Stimulated activated naive B cell treated with anti-CD40 and anti-IgM and Interleukin-4, amounts not matched to agents 10 μg/mL and 1 μg/mL and 100 μg/mL, for 72 hours (primary cell): ENCODE results near the gene IARS2.

Experiments
- ATAC-seq, 2 donors: fragments of 150-1000 bp; cut with Tn5 transposase; replicated peaks; 2 replicates each; pipeline ENCODE4 v1.10.0; 2021; ENCODE audit warnings: moderate library complexity in 1 of 2
- DNase-seq: peaks from one replicate; pipeline ENCODE4 v3.0.0; 2021
- H3K27ac Mint-ChIP-seq: one replicate; pipeline ENCODE4 v1.8.0; 2022; ENCODE audit warnings: mild to moderate bottlenecking, mixed read lengths
- H3K27me3 Mint-ChIP-seq, 2 donors: one replicate each; pipeline ENCODE4 v1.8.0; 2022; ENCODE audit warnings: mixed read lengths in 2 of 2
- H3K36me3 Mint-ChIP-seq, 2 donors: one replicate each; pipeline ENCODE4 v1.8.0; 2022; ENCODE audit warnings: mixed read lengths in 2 of 2, mild to moderate bottlenecking in 1 of 2
- H3K4me1 Mint-ChIP-seq, 2 donors: one replicate each; pipeline ENCODE4 v1.8.0; 2022; ENCODE audit warnings: mixed read lengths in 2 of 2, mild to moderate bottlenecking in 1 of 2
- H3K4me3 Mint-ChIP-seq, 2 donors: one replicate each; pipeline ENCODE4 v1.8.0; 2022; ENCODE audit warnings: mild to moderate bottlenecking in 2 of 2, mixed read lengths in 2 of 2, moderate library complexity in 1 of 2
- H3K9me3 Mint-ChIP-seq, 2 donors: one replicate each; pipeline ENCODE4 v1.8.0; 2022; ENCODE audit warnings: mixed read lengths in 2 of 2, mild to moderate bottlenecking in 1 of 2

IARS2 gene

GRCh38 chr1:220094016-220094911 is at the start of gene IARS2:
IARS2 (plus strand) TSS chr1:220094132; CDS start chr1:220094217, 85 bp downstream.
- peak within 1 kb of the TSS; percentile 25 for H3K27ac Mint-ChIP-seq
- DNase-seq, result peak; percentile 86

GRCh38 chr1:220044678-220045355 is 49.1 kb upstream of the IARS2 start:
- peak overlapping the region; percentile 94 for H3K27ac Mint-ChIP-seq
- DNase-seq (no peak), ATAC-seq (no peak)

More at GRCh38 chr1:220094016-220094911, at the start of gene IARS2:
- peaks cover 7 to 20% of the 10 kb centered on the region in 2 donors for H3K4me1 Mint-ChIP-seq
- no peaks in the 10 kb centered on the region for H3K9me3 Mint-ChIP-seq
- ATAC-seq, result peak; percentile 72 to 81
- H3K4me3 Mint-ChIP-seq, result peak within 1 kb of the TSS; percentile 77 to 86
- H3K36me3 Mint-ChIP-seq, result peaks cover 13% of the 10 kb centered on the region in 2 donors
- no peaks in the 10 kb centered on the region for H3K27me3 Mint-ChIP-seq

GRCh38 chr1:220045356-220046051 is 48.4 kb upstream of the IARS2 start:
- H3K9me3 Mint-ChIP-seq, result no peaks in the 10 kb centered on the region

More at GRCh38 chr1:220044678-220045355, 49.1 kb upstream of the IARS2 start:
- Mint-ChIP-seq H3K27me3 (no peaks in the 10 kb centered on the region), H3K36me3 (peaks cover 4 to 14% of the 10 kb centered on the region in 2 donors), H3K9me3 (no peaks in the 10 kb centered on the region), H3K4me1 (peaks cover 11 to 31% of the 10 kb centered on the region in 2 donors), H3K4me3 (peak overlapping the region; percentile 90 to 94)

GRCh38 chr1:220046052-220046930 is 47.6 kb upstream of the IARS2 start, which contains the start of gene EPRS1:
EPRS1 (minus strand) TSS chr1:220046505; CDS start chr1:220046388, 117 bp downstream.
- peak within 1 kb of the TSS; percentile 90 to 94 for H3K4me3 Mint-ChIP-seq
- peak; percentile 98 to 99 for ATAC-seq
- peak; percentile 97 for DNase-seq
- peaks cover 4 to 14% of the 10 kb centered on the region in 2 donors for H3K36me3 Mint-ChIP-seq
- H3K27me3 Mint-ChIP-seq, result no peaks in the 10 kb centered on the region
- peak within 1 kb of the TSS; percentile 94 for H3K27ac Mint-ChIP-seq
- peaks cover 11 to 31% of the 10 kb centered on the region in 2 donors for H3K4me1 Mint-ChIP-seq
- no peaks in the 10 kb centered on the region for H3K9me3 Mint-ChIP-seq

More at GRCh38 chr1:220045356-220046051, 48.4 kb upstream of the IARS2 start:
- peak overlapping the region; percentile 90 to 94 for H3K4me3 Mint-ChIP-seq
- H3K36me3 Mint-ChIP-seq, result peaks cover 4 to 14% of the 10 kb centered on the region in 2 donors
- peaks cover 11 to 31% of the 10 kb centered on the region in 2 donors for H3K4me1 Mint-ChIP-seq
- H3K27me3 Mint-ChIP-seq, result no peaks in the 10 kb centered on the region
- H3K27ac Mint-ChIP-seq, result peak overlapping the region; percentile 94
- ATAC-seq, result peak; percentile 24 to 48
- DNase-seq, result no peak

- no peak for ATAC-seq
- Mint-ChIP-seq H3K27ac (no peak overlapping the region), H3K4me3 (no peak overlapping the region), H3K36me3 (peaks cover 9 to 23% of the 10 kb centered on the region in 2 donors), H3K27me3 (no peaks in the 10 kb centered on the region), H3K4me1 (no peaks in the 10 kb centered on the region), H3K9me3 (no peaks in the 10 kb centered on the region)
- DNase-seq, result no peak
Observed at GRCh38 chr1:220056374-220056773, 37.6 kb upstream of the IARS2 start.

- no peaks in the 10 kb centered on the region for H3K27me3 Mint-ChIP-seq
- DNase-seq (no peak), ATAC-seq (no peak)
- H3K9me3 Mint-ChIP-seq, result no peaks in the 10 kb centered on the region
- no peaks in the 10 kb centered on the region for H3K4me1 Mint-ChIP-seq
- no peak overlapping the region for H3K27ac Mint-ChIP-seq
- H3K4me3 Mint-ChIP-seq, result no peak overlapping the region
- H3K36me3 Mint-ChIP-seq, result peaks cover 18 to 37% of the 10 kb centered on the region in 2 donors
Observed at GRCh38 chr1:220060876-220061275, 33.1 kb upstream of the IARS2 start.

GRCh38 chr1:220062629-220063028 is 31.3 kb upstream of the IARS2 start:
- no peak overlapping the region for H3K4me3 Mint-ChIP-seq
- DNase-seq (no peak), ATAC-seq (no peak)
- no peaks in the 10 kb centered on the region for H3K9me3 Mint-ChIP-seq
- no peak overlapping the region for H3K27ac Mint-ChIP-seq
- H3K27me3 Mint-ChIP-seq, result no peaks in the 10 kb centered on the region
- H3K36me3 Mint-ChIP-seq, result peaks cover 16 to 31% of the 10 kb centered on the region in 2 donors
- no peaks in the 10 kb centered on the region for H3K4me1 Mint-ChIP-seq

- ATAC-seq, result no peak
Observed at GRCh38 chr1:220067269-220068204, 26.4 kb upstream of the IARS2 start.

GRCh38 chr1:220076861-220077762 is 16.8 kb upstream of the IARS2 start:
- Mint-ChIP-seq H3K4me1 (peaks cover 0 to 3% of the 10 kb centered on the region in 2 donors), H3K27ac (no peak overlapping the region), H3K27me3 (no peaks in the 10 kb centered on the region), H3K36me3 (peaks cover 19 to 47% of the 10 kb centered on the region in 2 donors), H3K4me3 (no peak overlapping the region), H3K9me3 (no peaks in the 10 kb centered on the region)
- DNase-seq, result no peak
- ATAC-seq, result no peak

More at GRCh38 chr1:220067269-220068204, 26.4 kb upstream of the IARS2 start:
- H3K36me3 Mint-ChIP-seq, result peaks cover 27 to 39% of the 10 kb centered on the region in 2 donors
- no peak overlapping the region for H3K4me3 Mint-ChIP-seq
- no peak for DNase-seq
- no peaks in the 10 kb centered on the region for H3K4me1 Mint-ChIP-seq
- no peaks in the 10 kb centered on the region for H3K27me3 Mint-ChIP-seq
- H3K27ac Mint-ChIP-seq, result no peak overlapping the region
- H3K9me3 Mint-ChIP-seq, result no peaks in the 10 kb centered on the region

- ATAC-seq (no peak), DNase-seq (no peak)
- no peaks in the 10 kb centered on the region for H3K27me3 Mint-ChIP-seq
- peaks cover 0 to 3% of the 10 kb centered on the region in 2 donors for H3K4me1 Mint-ChIP-seq
- H3K4me3 Mint-ChIP-seq, result no peak overlapping the region
- H3K27ac Mint-ChIP-seq, result no peak overlapping the region
- H3K9me3 Mint-ChIP-seq, result no peaks in the 10 kb centered on the region
- peaks cover 14 to 40% of the 10 kb centered on the region in 2 donors for H3K36me3 Mint-ChIP-seq
Observed at GRCh38 chr1:220077887-220078286, 16.0 kb upstream of the IARS2 start.

- Mint-ChIP-seq H3K27me3 (no peaks in the 10 kb centered on the region), H3K36me3 (peaks cover 9 to 20% of the 10 kb centered on the region in 2 donors), H3K9me3 (no peaks in the 10 kb centered on the region), H3K27ac (no peak overlapping the region), H3K4me1 (peaks cover 5 to 8% of the 10 kb centered on the region in 2 donors), H3K4me3 (no peak overlapping the region)
- ATAC-seq, result no peak
- DNase-seq, result no peak
Observed at GRCh38 chr1:220084460-220084859, 9.5 kb upstream of the IARS2 start.
